HFFc6 (cell line): ENCODE data around the gene PLA2G10. TPM values are rescaled to one million over a fixed set of nuclear protein-coding genes. Genes with fewer than 3 reads are reported as not detected.
"Not testable (repeated sequence)": the region's sequence is repeated elsewhere in the genome, so short reads cannot be mapped to it uniquely, and the experiment has no call there.

ENCODE experiments used
- DNase-seq: peaks from one replicate; pipeline ENCODE4 v3.0.0-alpha.2; 2018
- H3K27ac Mint-ChIP-seq: 2 replicates; pipeline ENCODE4 v1.8.0; 2020; ENCODE audit warnings: mild to moderate bottlenecking, mixed read lengths
- H3K27me3 Mint-ChIP-seq: 2 replicates; pipeline ENCODE4 v1.8.0; 2021; ENCODE audit warnings: mild to moderate bottlenecking, moderate library complexity, mixed read lengths; ENCODE audit not compliant: insufficient read depth
- H3K36me3 Mint-ChIP-seq: 2 replicates; pipeline ENCODE4 v1.8.0; 2021; ENCODE audit warnings: low read depth, mixed read lengths
- H3K4me1 Mint-ChIP-seq: 2 replicates; pipeline ENCODE4 v1.8.0; 2020; ENCODE audit warnings: low read depth, mixed read lengths
- H3K4me3 Mint-ChIP-seq: 2 replicates; pipeline ENCODE4 v1.8.0; 2020; ENCODE audit warnings: mild to moderate bottlenecking, moderate library complexity, mixed read lengths
- H3K9me3 Mint-ChIP-seq: 2 replicates; pipeline ENCODE4 v1.8.0; 2020; ENCODE audit warnings: mild to moderate bottlenecking, mixed read lengths
- CTCF ChIP-seq: fragments of 200-600 bp; sonication (generic); IDR thresholded peaks from 2 replicates; pipeline ENCODE4 v1.5.0; 2021; ENCODE audit warnings: antibody characterized with exemption, mild to moderate bottlenecking
- total RNA-seq, 6 experiments: library from RNA; stranded (reverse); fragmentation: NEBNext Ultra II Directional; extraction: Animal tissue kit (Norgen Biotek cat#: 25700); gene quantifications; 2 replicates in 1 of 6; 3 replicates in 5 of 6; pipeline ENCODE4 v1.2.3, GENCODE V29; 2021

PLA2G10 gene
- total RNA-seq, 6 experiments from 2014 or later = not detected

GRCh38 chr16:14652726-14653125, 41.4 kb downstream of the PLA2G10 start:
- no peaks in the 10 kb centered on the region for H3K4me1 Mint-ChIP-seq
- no peak overlapping the region for H3K4me3 Mint-ChIP-seq
- H3K27ac Mint-ChIP-seq = no peak overlapping the region
- no peak for DNase-seq
- no peak for TF ChIP-seq CTCF
- peaks cover 21% of the 10 kb centered on the region; the same call in 1 of the 2 replicates for H3K36me3 Mint-ChIP-seq
- H3K9me3 Mint-ChIP-seq = no peaks in the 10 kb centered on the region
- H3K27me3 Mint-ChIP-seq = peaks cover 4% of the 10 kb centered on the region

- DNase-seq = no peak
- Mint-ChIP-seq H3K4me1 (no peaks in the 10 kb centered on the region), H3K27me3 (peaks cover 4% of the 10 kb centered on the region), H3K4me3 (no peak overlapping the region), H3K9me3 (no peaks in the 10 kb centered on the region), H3K36me3 (peaks cover 21% of the 10 kb centered on the region; the same call in 1 of the 2 replicates), H3K27ac (no peak overlapping the region)
- TF ChIP-seq CTCF = no peak
These were observed 43.5 kb downstream of the PLA2G10 start for GRCh38 chr16:14650629-14651028.

GRCh38 chr16:14649816-14650215, 44.3 kb downstream of the PLA2G10 start:
- Mint-ChIP-seq H3K4me1 (no peaks in the 10 kb centered on the region), H3K4me3 (no peak overlapping the region), H3K36me3 (peaks cover 21% of the 10 kb centered on the region; the same call in 1 of the 2 replicates), H3K9me3 (no peaks in the 10 kb centered on the region), H3K27ac (no peak overlapping the region), H3K27me3 (peaks cover 1% of the 10 kb centered on the region; the same call in 1 of the 2 replicates)
- TF ChIP-seq CTCF = no peak
- DNase-seq = no peak

- no peaks in the 10 kb centered on the region for H3K9me3 Mint-ChIP-seq
- no peak overlapping the region; the same call in 1 of the 2 replicates for H3K27ac Mint-ChIP-seq
- peaks cover 19% of the 10 kb centered on the region; the same call in 1 of the 2 replicates for H3K36me3 Mint-ChIP-seq
These were observed 52.2 kb downstream of the PLA2G10 start for GRCh38 chr16:14641926-14642325.

GRCh38 chr16:14641206-14641605, 52.9 kb downstream of the PLA2G10 start:
- Mint-ChIP-seq H3K9me3 (no peaks in the 10 kb centered on the region), H3K4me1 (peaks cover 3% of the 10 kb centered on the region), H3K36me3 (peaks cover 21% of the 10 kb centered on the region), H3K27me3 (no peaks in the 10 kb centered on the region), H3K27ac (no peak overlapping the region), H3K4me3 (no peak overlapping the region)
- no peak for DNase-seq
- TF ChIP-seq CTCF = no peak

More at GRCh38 chr16:14641926-14642325, 52.2 kb downstream of the PLA2G10 start:
- Mint-ChIP-seq H3K27me3 (no peaks in the 10 kb centered on the region), H3K4me3 (no peak overlapping the region), H3K4me1 (no peaks in the 10 kb centered on the region)
- no peak for TF ChIP-seq CTCF
- DNase-seq = no peak

- Mint-ChIP-seq H3K36me3 (peaks cover 26% of the 10 kb centered on the region), H3K4me1 (peaks cover 8% of the 10 kb centered on the region), H3K27ac (no peak overlapping the region), H3K9me3 (no peaks in the 10 kb centered on the region), H3K4me3 (no peak overlapping the region), H3K27me3 (no peaks in the 10 kb centered on the region)
- no peak for DNase-seq
- TF ChIP-seq CTCF = no peak
These were observed 53.6 kb downstream of the PLA2G10 start for GRCh38 chr16:14640538-14640937.

- H3K27me3 Mint-ChIP-seq, DNase-seq, H3K27ac Mint-ChIP-seq, H3K9me3 Mint-ChIP-seq, H3K4me3 Mint-ChIP-seq: not testable (repeated sequence)
- Mint-ChIP-seq H3K36me3 (peaks cover 35% of the 10 kb centered on the region), H3K4me1 (peaks cover 30% of the 10 kb centered on the region)
These were observed 57.2 kb downstream of the PLA2G10 start for GRCh38 chr16:14636951-14637240.

- Mint-ChIP-seq H3K4me3 (peak overlapping the region; percentile 17; the same call in 1 of the 2 replicates), H3K36me3 (peaks cover 35% of the 10 kb centered on the region), H3K4me1 (peaks cover 30% of the 10 kb centered on the region)
- not testable (repeated sequence) for H3K27ac Mint-ChIP-seq, H3K9me3 Mint-ChIP-seq, H3K27me3 Mint-ChIP-seq, DNase-seq
These were observed 57.7 kb downstream of the PLA2G10 start for GRCh38 chr16:14636179-14636950.
